SK-N-SH (cell line): ENCODE data around the gene TRIM29. TPM values are rescaled to one million over a fixed set of nuclear protein-coding genes. Genes with fewer than 3 reads are reported as not detected.

Experiments
- CTCF ChIA-PET: fragments of 300-600, 350-600 bp; formaldehyde crosslinking; extraction: SDS; loops from one replicate; lab custom pipeline; 2021; lab: Yijun Ruan, JAX
- POLR2A ChIA-PET: fragments of 350-600 bp; sonication (Branson Sonifier 250); formaldehyde crosslinking; extraction: SDS; loops from one replicate; lab custom pipeline; 2020; ENCODE audit warnings: antibody characterized with exemption, inconsistent platforms; lab: Yijun Ruan, JAX
- DNase-seq: peaks from one replicate; pipeline ENCODE4 v3.0.0; 2012
- H2AFZ ChIP-seq: fragments of 200-600 bp; sonication (generic); 2 replicates; pipeline ENCODE4 v1.8.1; 2016; ENCODE audit warnings: antibody characterized with exemption, mild to moderate bottlenecking, low read depth
- H3F3A ChIP-seq: fragments of 200-600 bp; sonication (generic); replicated peaks from 2 replicates; pipeline ENCODE3; 2016; ENCODE audit warnings: antibody characterized with exemption, mild to moderate bottlenecking; ENCODE audit not compliant: insufficient read depth
- H3K27ac ChIP-seq, 2 experiments: fragments of 200-500 bp in 1 of 2; fragments of 200-600 bp in 1 of 2; sonication (Bioruptor generic) in 1 of 2; sonication (generic), shearing (Covaris generic) in 1 of 2; 2 replicates each; pipeline versions ENCODE4 v1.5.1 to v1.6.1; 2014 to 2016; ENCODE audit warnings: low read depth in 2 of 2, inconsistent platforms in 1 of 2, low read length in 1 of 2, mild to moderate bottlenecking in 1 of 2, mixed read lengths in 1 of 2
- H3K27me3 ChIP-seq: fragments of 200-600 bp; sonication (generic), shearing (Covaris generic); 2 replicates; pipeline ENCODE4 v1.6.1; 2016; ENCODE audit warnings: mixed run types; ENCODE audit not compliant: insufficient read depth
- H3K36me3 ChIP-seq, 2 experiments: fragments of 200-500 bp in 1 of 2; fragments of 200-600 bp in 1 of 2; sonication (Bioruptor generic) in 1 of 2; sonication (generic) in 1 of 2; replicated peaks in 1 of 2; 2 replicates each; pipeline versions ENCODE3 to v1.5.1; 2014 to 2016; ENCODE audit warnings: low read length in 1 of 2, mild to moderate bottlenecking in 1 of 2; ENCODE audit not compliant: insufficient read depth in 2 of 2, control insufficient read depth in 1 of 2
- H3K4me1 ChIP-seq, 2 experiments: fragments of 200-500 bp in 1 of 2; fragments of 200-600 bp in 1 of 2; sonication (Bioruptor generic) in 1 of 2; sonication (generic), shearing (Covaris generic) in 1 of 2; 2 replicates each; pipeline versions ENCODE4 v1.5.1 to v1.6.1; 2014 to 2016; ENCODE audit warnings: low read depth in 1 of 2, low read length in 1 of 2, mixed run types in 1 of 2; ENCODE audit not compliant: insufficient read depth in 2 of 2, control insufficient read depth in 1 of 2
- H3K4me2 ChIP-seq: fragments of 200-600 bp; sonication (generic), shearing (Covaris generic); 2 replicates; pipeline ENCODE4 v1.6.1; 2017; ENCODE audit warnings: mixed run types
- H3K4me3 ChIP-seq, 2 experiments: fragments of 200-500 bp in 1 of 2; fragments of 200-600 bp in 1 of 2; sonication (Bioruptor generic) in 1 of 2; sonication (generic), shearing (Covaris generic) in 1 of 2; 2 replicates each; pipeline versions ENCODE4 v1.5.1 to v1.8.1; 2014 to 2016; ENCODE audit warnings: low read depth in 2 of 2, inconsistent platforms in 1 of 2, low read length in 1 of 2, mild to moderate bottlenecking in 1 of 2, mixed read lengths in 1 of 2, moderate library complexity in 1 of 2
- H3K79me2 ChIP-seq: fragments of 200-600 bp; sonication (generic); 2 replicates; pipeline ENCODE4 v1.8.1; 2017; ENCODE audit warnings: mild to moderate bottlenecking; ENCODE audit not compliant: insufficient read depth
- H3K9ac ChIP-seq: fragments of 200-600 bp; sonication (generic); 2 replicates; pipeline ENCODE4 v1.6.1; 2017; ENCODE audit warnings: mixed run types
- H3K9me2 ChIP-seq: fragments of 200-600 bp; sonication (generic); 2 replicates; pipeline ENCODE4 v1.6.1; 2017; ENCODE audit warnings: mixed run types
- H3K9me3 ChIP-seq: fragments of 200-600 bp; sonication (generic); 2 replicates; pipeline ENCODE4 v1.6.1; 2017; ENCODE audit warnings: mixed run types, mild to moderate bottlenecking, moderate library complexity
- H4K20me1 ChIP-seq: fragments of 200-600 bp; sonication (generic); 2 replicates; pipeline ENCODE4 v1.6.1; 2017; ENCODE audit warnings: mild to moderate bottlenecking, mixed run types; ENCODE audit not compliant: insufficient read depth
- ELF1 ChIP-seq: IDR thresholded peaks from 2 replicates; pipeline ENCODE4 v1.4.0; 2012
- EZH2phosphoT487 ChIP-seq: fragments of 200-600 bp; sonication (generic); IDR thresholded peaks from 2 replicates; pipeline ENCODE4 v1.6.1; 2017; ENCODE audit warnings: low read depth, mixed run types, mild to moderate bottlenecking, antibody characterized with exemption, moderate library complexity, borderline replicate concordance
- MXI1 ChIP-seq: IDR thresholded peaks from 2 replicates; pipeline ENCODE4 v1.6.1; 2012; ENCODE audit warnings: mild to moderate bottlenecking, low read depth, low read length, improper control_type of control experiment
- NFIC ChIP-seq: IDR thresholded peaks from 2 replicates; pipeline ENCODE4 v1.4.0; 2012; ENCODE audit warnings: borderline replicate concordance
- NRF1 ChIP-seq: IDR thresholded peaks from 2 replicates; pipeline ENCODE4 v1.6.1; 2012; ENCODE audit warnings: low read depth, mild to moderate bottlenecking, low read length
- POLR2AphosphoS5 ChIP-seq: IDR thresholded peaks from 2 replicates; pipeline ENCODE4 v1.6.1; 2012; ENCODE audit warnings: low read depth, low read length
- RAD21 ChIP-seq: IDR thresholded peaks from 2 replicates; pipeline ENCODE4 v1.6.1; 2012; ENCODE audit warnings: mild to moderate bottlenecking, low read length
- TAF1 ChIP-seq: IDR thresholded peaks from 2 replicates; pipeline ENCODE4 v1.6.1; 2012; ENCODE audit warnings: low read depth, mild to moderate bottlenecking, low read length, moderate library complexity, borderline replicate concordance
- TEAD4 ChIP-seq: IDR thresholded peaks from 2 replicates; pipeline ENCODE4 v1.4.0; 2012; ENCODE audit warnings: mild to moderate bottlenecking, borderline replicate concordance; ENCODE audit not compliant: insufficient read depth
- YY1 ChIP-seq: IDR thresholded peaks from 2 replicates; pipeline ENCODE4 v1.4.0; 2012; ENCODE audit warnings: low read depth, mild to moderate bottlenecking
- WGBS: methylation state at CpG from one replicate; pipeline ENCODE4 v1.1.6; 2017; ENCODE audit warnings: low lambda C conversion rate; 5-methylcytosine and 5-hydroxymethylcytosine counted together
- polyA plus RNA-seq, 3 experiments: library from polyadenylated mRNA; depleted of rRNA; stranded (reverse); fragments of >200 nt; gene quantifications; 2 replicates each; pipeline ENCODE4 v1.2.3, GENCODE V29; 2012
- TF ChIP-seq, protein P1 (sequence below): IDR thresholded peaks from 2 replicates; pipeline ENCODE4 v1.4.0; 2012; ENCODE audit warnings: low read depth, borderline replicate concordance
- TF ChIP-seq, protein P2 (sequence below): IDR thresholded peaks from 2 replicates; pipeline ENCODE4 v1.4.0; 2012; ENCODE audit warnings: low read depth

Gene TRIM29
- polyA plus RNA-seq, 1 of the 3 experiments (the other 2 are of a cell fraction) = 0.03 TPM

DNA sequence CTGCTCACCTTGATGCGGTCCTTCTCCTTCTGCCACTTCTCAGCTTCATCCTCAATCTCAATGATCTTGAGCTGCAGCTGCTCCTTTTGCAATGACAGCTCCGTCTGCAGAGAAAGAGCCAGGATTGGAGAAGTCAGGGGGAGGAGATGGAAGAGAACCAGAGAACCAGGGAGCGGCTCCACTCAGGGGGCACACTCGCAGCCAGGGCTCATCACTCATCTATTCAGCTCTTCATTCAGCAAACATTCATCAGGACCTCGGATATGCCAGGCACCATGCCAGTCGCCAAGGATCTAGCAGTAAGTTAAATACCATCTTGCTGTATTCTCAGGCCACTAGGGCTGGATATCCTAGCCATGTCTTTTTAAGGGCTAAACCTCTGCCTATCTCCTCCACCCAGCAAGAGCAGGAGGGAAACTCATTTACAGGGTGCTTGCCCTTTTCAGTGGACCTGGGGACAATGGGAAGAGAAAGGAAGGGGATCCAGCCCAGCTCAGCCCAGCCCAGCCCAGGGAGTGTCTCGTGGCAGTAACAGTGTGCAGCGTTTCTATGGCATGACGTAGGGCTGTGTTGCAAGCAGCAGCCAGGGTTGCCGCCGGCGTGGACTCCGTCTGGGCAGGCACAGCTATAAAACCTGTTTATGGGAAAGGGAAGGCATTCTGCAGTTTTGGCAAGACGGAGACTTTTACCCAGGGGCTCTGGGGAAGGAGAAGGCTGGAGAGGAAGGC lies 9.4 kb downstream of the TRIM29 start:
- no peak overlapping the region for H3K4me3 ChIP-seq
- no peak overlapping the region for H3K9ac ChIP-seq
- H3K27ac ChIP-seq = no peak overlapping the region

DNA sequence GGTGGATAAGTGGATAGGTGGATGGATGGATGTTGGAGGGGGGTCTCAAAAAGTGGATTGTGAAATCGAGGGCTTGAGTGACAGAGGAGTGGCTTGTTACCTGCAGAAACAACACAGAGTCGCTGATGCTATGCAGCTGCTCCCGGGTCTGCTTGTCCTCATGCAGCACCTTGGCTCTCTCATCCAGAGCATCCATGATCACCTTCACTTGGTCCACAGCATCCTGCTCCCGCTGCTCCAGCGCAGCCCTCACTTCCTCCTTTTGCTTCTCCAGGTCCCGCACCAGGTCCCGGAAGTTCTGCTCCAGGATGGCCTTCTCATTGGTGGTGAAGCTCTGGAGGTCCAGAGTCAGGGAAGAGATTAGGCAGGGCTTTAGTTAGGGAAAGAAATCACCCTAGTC lies 10.7 kb downstream of the TRIM29 start:
- Histone ChIP-seq H3K36me3 (no peaks in the 10 kb centered on the region), H3K4me3 (no peak overlapping the region), H3K4me2 (no peak overlapping the region), H3K27ac (no peak overlapping the region), H2AFZ (no peak overlapping the region), H3K9me3 (no peaks in the 10 kb centered on the region), H3K4me1 (peaks cover 0 to 13% of the 10 kb centered on the region in 2 experiments; a peak in 1 of 4 replicates), H3K27me3 (no peaks in the 10 kb centered on the region; the same call in 1 of the 2 replicates), H4K20me1 (no peaks in the 10 kb centered on the region), H3K79me2 (no peaks in the 10 kb centered on the region), H3F3A (no peaks in the 10 kb centered on the region), H3K9me2 (no peaks in the 10 kb centered on the region), H3K9ac (no peak overlapping the region)
- ChIA-PET CTCF (interaction anchor here (1.2 kb wide), 1 partner anchor 176 kb away, joined by 3 read pairs; no protein-coding TSS in a partner anchor), POLR2A (no interaction called here)
- 46% methylated on average over 7 of the region's 7 CpGs for WGBS
- TF ChIP-seq POLR2AphosphoS5 = no peak
- TF ChIP-seq NFIC = no peak
- no peak for TF ChIP-seq TAF1
- TF ChIP-seq, protein P1, sequence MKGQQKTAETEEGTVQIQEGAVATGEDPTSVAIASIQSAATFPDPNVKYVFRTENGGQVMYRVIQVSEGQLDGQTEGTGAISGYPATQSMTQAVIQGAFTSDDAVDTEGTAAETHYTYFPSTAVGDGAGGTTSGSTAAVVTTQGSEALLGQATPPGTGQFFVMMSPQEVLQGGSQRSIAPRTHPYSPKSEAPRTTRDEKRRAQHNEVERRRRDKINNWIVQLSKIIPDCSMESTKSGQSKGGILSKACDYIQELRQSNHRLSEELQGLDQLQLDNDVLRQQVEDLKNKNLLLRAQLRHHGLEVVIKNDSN = no peak
- TF ChIP-seq YY1 = no peak
- DNase-seq = no peak

More for the DNA sequence above, 9.4 kb downstream of the TRIM29 start:
- Histone ChIP-seq H2AFZ (no peak overlapping the region), H3K9me2 (no peaks in the 10 kb centered on the region), H3K79me2 (no peaks in the 10 kb centered on the region), H3K36me3 (no peaks in the 10 kb centered on the region), H3K4me2 (no peak overlapping the region), H3K9me3 (no peaks in the 10 kb centered on the region), H3K4me1 (peaks cover 0 to 27% of the 10 kb centered on the region in 2 experiments; a peak in 1 of 4 replicates), H4K20me1 (no peaks in the 10 kb centered on the region), H3F3A (no peaks in the 10 kb centered on the region), H3K27me3 (no peaks in the 10 kb centered on the region; the same call in 1 of the 2 replicates)
- POLR2A ChIA-PET = no interaction called here
- WGBS = 36% methylated on average over 10 of the region's 14 CpGs
- no peak for TF ChIP-seq MXI1
- TF ChIP-seq, protein P2, sequence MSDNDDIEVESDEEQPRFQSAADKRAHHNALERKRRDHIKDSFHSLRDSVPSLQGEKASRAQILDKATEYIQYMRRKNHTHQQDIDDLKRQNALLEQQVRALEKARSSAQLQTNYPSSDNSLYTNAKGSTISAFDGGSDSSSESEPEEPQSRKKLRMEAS = no peak
- no peak for TF ChIP-seq NFIC
- TF ChIP-seq NRF1 = no peak
- no peak for TF ChIP-seq RAD21
- TF ChIP-seq EZH2phosphoT487 = no peak
- no peak for TF ChIP-seq ELF1
- no peak for TF ChIP-seq TEAD4
- TF ChIP-seq YY1 = no peak
- DNase-seq = no peak
- CTCF ChIA-PET = interaction anchor here (0.7 to 1.5 kb wide), 4 partner anchors 11 to 648 kb away, joined by 3 to 6 read pairs (median 4); no protein-coding TSS in a partner anchor
